ENCODE measurements around the gene SPATC1L.

Gene SPATC1L

DNA sequence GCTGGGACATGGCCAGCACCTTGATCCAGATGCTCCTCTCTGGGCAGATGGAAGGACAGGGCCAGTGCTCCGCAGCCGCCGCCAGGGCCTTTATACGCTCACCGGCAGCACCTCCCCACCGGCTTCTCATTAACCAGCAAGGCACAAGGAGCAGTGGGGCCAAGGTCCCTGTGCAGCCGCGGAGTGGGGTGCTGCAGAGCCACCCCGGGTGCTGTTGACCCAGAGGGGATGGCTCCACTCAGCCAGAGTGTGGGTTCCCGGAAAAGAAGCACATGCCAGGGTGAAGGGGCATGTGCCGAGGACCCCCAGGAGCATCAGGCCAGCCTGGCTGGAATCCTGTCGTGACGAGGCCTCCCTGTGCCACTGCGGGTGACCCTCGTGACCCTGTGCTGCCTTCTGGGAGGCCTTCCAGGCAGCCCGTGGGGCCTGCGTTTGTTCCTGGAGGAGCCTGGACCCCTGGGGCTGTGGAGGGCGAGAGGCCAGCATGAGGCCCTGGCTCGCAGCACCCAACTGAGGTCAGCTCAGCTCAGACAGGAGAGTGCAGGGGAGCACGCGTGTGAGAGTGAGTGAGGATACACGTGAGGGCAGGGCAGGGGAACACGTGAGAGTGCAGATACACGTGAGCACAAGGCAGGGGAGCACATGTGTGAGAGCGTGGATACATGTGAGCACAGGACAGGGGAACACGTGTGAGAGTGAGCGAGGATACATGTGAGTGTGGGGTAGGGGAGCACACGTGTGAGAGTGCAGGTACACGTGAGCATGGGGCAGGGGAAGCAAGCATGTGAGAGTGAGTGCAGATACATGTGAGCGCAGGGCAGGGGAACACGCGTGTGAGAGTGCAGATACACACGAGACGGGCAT lies 28.5 kb downstream of the SPATC1L start, which contains the start of gene FTCD:
TSS of gene FTCD (minus strand) at position 66 of the 864 bp plus-strand sequence. CDS start at position 10, 56 bp downstream.
- H3K9me3 ChIP-seq (ENCODE audit: control insufficient read depth, insufficient read depth, low read depth, low read length), result no peaks in the 10 kb centered on the region
- no peak within 1 kb of the TSS for H3K4me3 ChIP-seq (ENCODE audit: low read depth, low read length)
- ChIA-PET POLR2A (no interaction called here), CTCF (interaction anchor here (0.6 kb wide), 1 partner anchor 294 kb away, joined by 4 read pairs; no protein-coding TSS in a partner anchor)
- H3K27ac ChIP-seq (ENCODE audit: extremely low read depth, low read depth, low read length), result no peak within 1 kb of the TSS
- H3K36me3 ChIP-seq (ENCODE audit: control insufficient read depth in 2 of 2, insufficient read depth in 1 of 2, low read length in 2 of 2), result no peaks in the 10 kb centered on the region
- TF ChIP-seq, protein P1, sequence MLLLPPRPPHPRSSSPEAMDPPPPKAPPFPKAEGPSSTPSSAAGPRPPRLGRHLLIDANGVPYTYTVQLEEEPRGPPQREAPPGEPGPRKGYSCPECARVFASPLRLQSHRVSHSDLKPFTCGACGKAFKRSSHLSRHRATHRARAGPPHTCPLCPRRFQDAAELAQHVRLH (tag by site-specific recombination; IDR thresholded peaks at IDR 0.05), result no peak
- TF ChIP-seq PRDM1 (tag by site-specific recombination; IDR thresholded peaks at IDR 0.05) (0 out of 2 replicates have a peak, but pooled peaks have one; percentile 6), ZIC2 (tag by site-specific recombination; IDR thresholded peaks at IDR 0.05) (peak; percentile 95), ZNF510 (tag by site-specific recombination; IDR thresholded peaks at IDR 0.05; ENCODE audit: insufficient replicate concordance) (no peak), ZFP41 (tag by site-specific recombination; IDR thresholded peaks at IDR 0.05; ENCODE audit: borderline replicate concordance) (no peak), GLIS1 (tag by site-specific recombination; IDR thresholded peaks at IDR 0.05) (peak; percentile 25; the same call in 1 of the 2 replicates), SP3 (tag by site-specific recombination; IDR thresholded peaks at IDR 0.05) (no peak)
- TF ChIP-seq, protein P2, sequence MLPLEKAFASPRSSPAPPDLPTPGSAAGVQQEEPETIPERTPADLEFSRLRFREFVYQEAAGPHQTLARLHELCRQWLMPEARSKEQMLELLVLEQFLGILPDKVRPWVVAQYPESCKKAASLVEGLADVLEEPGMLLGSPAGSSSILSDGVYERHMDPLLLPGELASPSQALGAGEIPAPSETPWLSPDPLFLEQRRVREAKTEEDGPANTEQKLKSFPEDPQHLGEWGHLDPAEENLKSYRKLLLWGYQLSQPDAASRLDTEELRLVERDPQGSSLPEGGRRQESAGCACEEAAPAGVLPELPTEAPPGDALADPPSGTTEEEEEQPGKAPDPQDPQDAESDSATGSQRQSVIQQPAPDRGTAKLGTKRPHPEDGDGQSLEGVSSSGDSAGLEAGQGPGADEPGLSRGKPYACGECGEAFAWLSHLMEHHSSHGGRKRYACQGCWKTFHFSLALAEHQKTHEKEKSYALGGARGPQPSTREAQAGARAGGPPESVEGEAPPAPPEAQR (tag by site-specific recombination; IDR thresholded peaks at IDR 0.05), result no peak
- H3K4me1 ChIP-seq (ENCODE audit: control insufficient read depth, insufficient read depth, low read length), result no peaks in the 10 kb centered on the region

DNA sequence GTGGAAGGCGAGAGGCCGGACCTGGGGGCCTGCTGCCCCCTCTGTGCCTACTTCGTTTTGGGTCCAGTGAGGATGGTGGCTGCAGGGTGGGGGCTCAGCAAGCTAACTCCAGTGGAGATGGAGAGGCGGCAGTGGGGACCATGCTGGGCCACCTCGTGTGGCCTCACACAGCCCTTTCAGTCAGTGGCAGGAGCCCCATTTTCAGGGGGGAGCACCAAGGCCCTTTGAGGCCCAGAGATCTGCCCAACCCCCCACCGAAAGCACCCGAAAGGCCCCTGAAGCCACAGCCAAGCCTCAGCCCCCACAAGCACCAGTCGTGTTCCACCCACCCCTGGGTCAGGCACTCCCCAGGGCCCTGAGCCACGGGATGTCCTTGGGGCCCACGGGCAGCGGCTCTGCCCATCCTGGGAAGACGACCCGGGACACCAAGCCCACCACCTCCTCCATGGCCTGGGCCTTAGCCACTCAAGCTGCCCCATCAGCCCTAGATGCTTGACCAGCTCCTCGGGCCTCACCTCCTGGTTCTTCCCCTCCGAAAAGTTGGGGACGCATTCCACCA lies 29.2 kb downstream of the SPATC1L start:
- H3K4me1 ChIP-seq (ENCODE audit: control insufficient read depth, insufficient read depth, low read length), result no peaks in the 10 kb centered on the region
- ChIA-PET POLR2A (no interaction called here), CTCF (interaction anchor here (0.6 kb wide), 1 partner anchor 293 kb away, joined by 4 read pairs; no protein-coding TSS in a partner anchor)
- H3K36me3 ChIP-seq (ENCODE audit: control insufficient read depth in 2 of 2, insufficient read depth in 1 of 2, low read length in 2 of 2), result no peaks in the 10 kb centered on the region
- no peak overlapping the region for H3K4me3 ChIP-seq (ENCODE audit: low read depth, low read length)
- TF ChIP-seq BCL11B (tag by site-specific recombination; IDR thresholded peaks at IDR 0.05; ENCODE audit: low read depth) (no peak), SALL2 (tag by site-specific recombination; IDR thresholded peaks at IDR 0.05; ENCODE audit: borderline replicate concordance) (no peak)
- H3K9me3 ChIP-seq (ENCODE audit: control insufficient read depth, insufficient read depth, low read depth, low read length), result no peaks in the 10 kb centered on the region
- no peak overlapping the region for H3K27ac ChIP-seq (ENCODE audit: extremely low read depth, low read depth, low read length)

DNA sequence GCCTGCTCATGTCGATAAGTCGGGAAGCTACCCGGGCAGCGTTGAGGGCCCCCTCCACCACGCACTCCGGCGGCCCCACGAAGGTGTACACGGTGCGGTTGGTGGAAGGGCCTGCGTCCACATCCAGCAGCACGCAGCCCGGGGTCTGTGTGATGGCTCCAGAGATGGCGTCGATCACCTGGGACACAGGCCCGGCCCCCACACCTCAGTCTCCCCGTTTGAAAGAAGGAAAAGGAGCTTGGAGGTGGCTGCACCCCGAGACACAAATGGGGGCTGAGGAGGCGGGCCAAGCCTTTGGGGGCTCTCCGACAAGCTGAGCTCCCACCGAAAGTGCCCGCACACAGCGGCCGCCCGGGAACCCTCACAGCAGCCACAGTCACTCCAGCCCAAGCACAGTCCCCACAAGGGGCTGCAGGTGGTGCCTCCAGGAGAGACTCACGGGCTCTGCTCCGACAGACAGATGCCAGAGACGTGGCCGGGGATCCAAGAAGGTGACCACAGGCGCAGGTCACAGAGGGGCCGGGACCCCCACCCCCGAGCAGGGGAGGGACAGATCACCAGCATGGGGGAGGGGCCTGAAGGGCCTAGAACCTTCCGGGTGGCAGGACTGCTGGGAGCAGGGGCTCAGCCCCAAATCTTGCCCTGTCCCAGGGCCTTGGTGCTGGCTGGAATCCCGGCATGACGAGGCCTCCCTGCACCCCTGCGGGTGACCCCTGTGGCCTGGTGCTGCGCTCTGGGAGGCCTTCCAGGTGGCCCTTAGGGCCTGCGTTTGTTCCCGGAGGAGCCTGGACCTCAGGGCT lies 29.9 kb downstream of the SPATC1L start:
- Histone ChIP-seq H3K36me3 (ENCODE audit: control insufficient read depth in 2 of 2, insufficient read depth in 1 of 2, low read length in 2 of 2) (no peaks in the 10 kb centered on the region), H3K4me1 (ENCODE audit: control insufficient read depth, insufficient read depth, low read length) (no peaks in the 10 kb centered on the region), H3K9me3 (ENCODE audit: control insufficient read depth, insufficient read depth, low read depth, low read length) (no peaks in the 10 kb centered on the region), H3K27ac (ENCODE audit: extremely low read depth, low read depth, low read length) (no peak overlapping the region), H3K4me3 (ENCODE audit: low read depth, low read length) (no peak overlapping the region)
- 0 out of 2 replicates have a peak, but pooled peaks have one; percentile 31 for TF ChIP-seq ZBTB7A (tag by site-specific recombination; IDR thresholded peaks at IDR 0.05; ENCODE audit: low read depth)
- no peak for TF ChIP-seq KLF8 (tag by site-specific recombination; IDR thresholded peaks at IDR 0.05)
- TF ChIP-seq GLIS2 (tag by site-specific recombination; IDR thresholded peaks at IDR 0.05), result peak; percentile 42
- TF ChIP-seq ZNF623 (tag by site-specific recombination; IDR thresholded peaks at IDR 0.05), result no peak
- POLR2A ChIA-PET, result no interaction called here
- CTCF ChIA-PET, result interaction anchor here (0.6 to 2.1 kb wide), 8 partner anchors 11 to 181 kb away, joined by 3 to 39 read pairs (median 6); no protein-coding TSS in a partner anchor

Measured in HEK293 (cell line).